Colonic mucosa (tissue), 4 donors: ENCODE data around the gene IMPA2. TPM values are rescaled to one million over a fixed set of nuclear protein-coding genes. Genes with fewer than 3 reads are reported as not detected.

Experiments
- DNase-seq: peaks from one replicate; pipeline ENCODE4 v3.0.0-alpha.2; 2020
- H3K27ac ChIP-seq: fragments of 200-600 bp; one replicate; pipeline ENCODE4 v1.8.0; 2021
- H3K27me3 ChIP-seq: fragments of 200-600 bp; one replicate; pipeline ENCODE4 v1.8.0; 2021
- H3K36me3 ChIP-seq: fragments of 200-600 bp; one replicate; pipeline ENCODE4 v1.8.0; 2021
- H3K4me1 ChIP-seq: fragments of 200-600 bp; one replicate; pipeline ENCODE4 v1.8.0; 2021; ENCODE audit warnings: mild to moderate bottlenecking
- H3K4me3 ChIP-seq: fragments of 200-600 bp; one replicate; pipeline ENCODE4 v1.8.0; 2021
- H3K9ac ChIP-seq, 2 donors: one replicate each; pipeline ENCODE4 v1.7.0; 2013; ENCODE audit warnings: control low read depth in 2 of 2, low read depth in 2 of 2, low read length in 2 of 2
- H3K9me3 ChIP-seq: fragments of 200-600 bp; one replicate; pipeline ENCODE4 v1.8.0; 2021
- CTCF ChIP-seq: fragments of 200-600 bp; IDR thresholded peaks from one replicate; pipeline ENCODE4 v1.8.0; 2022; ENCODE audit warnings: antibody characterized with exemption, mild to moderate bottlenecking
- intact Hi-C: fragments of 100-400 bp; cut with DNase I; formaldehyde crosslinking; loops from one replicate; pipeline ENCODE4 v1.14.1; 2022
- total RNA-seq, 2 donors: library from RNA; stranded (reverse); fragmentation: NEBNext Ultra II Directional in 1 of 2; extraction: Animal tissue kit (Norgen Biotek cat#: 25700) in 1 of 2; gene quantifications; one replicate each; pipeline ENCODE4 v1.2.1, GENCODE V29; 2021
- donor health status: healthy.
- donor health status: DM: no; HTN: no; CAD: no.
- donor health status: DM: no; HTN: no; CAD: no.

IMPA2 gene
- total RNA-seq, 2 donors from 2014 or later: 150 to 201 TPM

GRCh38 chr18:12031846-12032245 is 50.5 kb downstream of the IMPA2 start:
- Histone ChIP-seq H3K27me3 (no peaks in the 10 kb centered on the region), H3K9me3 (no peaks in the 10 kb centered on the region), H3K36me3 (no peaks in the 10 kb centered on the region), H3K4me3 (no peak overlapping the region), H3K9ac (no peak overlapping the region), H3K27ac (no peak overlapping the region), H3K4me1 (no peaks in the 10 kb centered on the region)
- intact Hi-C loops: loop anchor here (5.0 kb wide), 1 partner anchor 305 kb away; no protein-coding TSS in a partner anchor
- DNase-seq: no peak
- no peak for TF ChIP-seq CTCF

- Histone ChIP-seq H3K36me3 (no peaks in the 10 kb centered on the region), H3K9me3 (no peaks in the 10 kb centered on the region), H3K27ac (no peak overlapping the region), H3K4me1 (no peaks in the 10 kb centered on the region), H3K27me3 (no peaks in the 10 kb centered on the region), H3K4me3 (no peak overlapping the region), H3K9ac (no peak overlapping the region)
- intact Hi-C loops: loop anchor here (5.0 kb wide), 1 partner anchor 306 kb away; no protein-coding TSS in a partner anchor
- DNase-seq: no peak
- no peak for TF ChIP-seq CTCF
These were observed 51.7 kb downstream of the IMPA2 start for GRCh38 chr18:12032786-12033642.

DNA sequence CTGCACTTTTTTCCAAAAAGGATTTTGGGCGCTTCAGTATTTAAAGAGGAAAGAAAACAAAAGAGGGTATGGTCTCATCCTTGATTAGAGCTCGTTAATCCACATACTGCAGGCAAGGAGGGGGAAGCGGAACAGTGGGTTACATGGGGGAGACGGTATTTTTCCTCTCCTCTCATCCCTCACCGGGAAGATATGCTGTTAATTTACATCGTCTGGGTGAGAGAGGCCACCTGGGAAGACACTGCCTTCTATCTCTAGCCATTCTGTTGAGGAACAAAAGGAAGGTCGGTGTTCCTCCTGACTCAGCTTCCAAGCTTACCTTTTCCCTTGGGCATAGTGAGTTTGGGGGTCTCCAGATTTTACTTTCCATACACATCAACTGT is 52.3 kb downstream of the IMPA2 start:
- H3K36me3 ChIP-seq: no peaks in the 10 kb centered on the region
- no peak for TF ChIP-seq CTCF
- DNase-seq: no peak
- no peaks in the 10 kb centered on the region for H3K9me3 ChIP-seq
- no peaks in the 10 kb centered on the region for H3K4me1 ChIP-seq
- no peaks in the 10 kb centered on the region for H3K27me3 ChIP-seq
- no peak overlapping the region for H3K4me3 ChIP-seq
- no peak overlapping the region for H3K27ac ChIP-seq
- no peak overlapping the region for H3K9ac ChIP-seq
- intact Hi-C loops: loop anchor here (5.0 kb wide), 1 partner anchor 306 kb away; no protein-coding TSS in a partner anchor

DNA sequence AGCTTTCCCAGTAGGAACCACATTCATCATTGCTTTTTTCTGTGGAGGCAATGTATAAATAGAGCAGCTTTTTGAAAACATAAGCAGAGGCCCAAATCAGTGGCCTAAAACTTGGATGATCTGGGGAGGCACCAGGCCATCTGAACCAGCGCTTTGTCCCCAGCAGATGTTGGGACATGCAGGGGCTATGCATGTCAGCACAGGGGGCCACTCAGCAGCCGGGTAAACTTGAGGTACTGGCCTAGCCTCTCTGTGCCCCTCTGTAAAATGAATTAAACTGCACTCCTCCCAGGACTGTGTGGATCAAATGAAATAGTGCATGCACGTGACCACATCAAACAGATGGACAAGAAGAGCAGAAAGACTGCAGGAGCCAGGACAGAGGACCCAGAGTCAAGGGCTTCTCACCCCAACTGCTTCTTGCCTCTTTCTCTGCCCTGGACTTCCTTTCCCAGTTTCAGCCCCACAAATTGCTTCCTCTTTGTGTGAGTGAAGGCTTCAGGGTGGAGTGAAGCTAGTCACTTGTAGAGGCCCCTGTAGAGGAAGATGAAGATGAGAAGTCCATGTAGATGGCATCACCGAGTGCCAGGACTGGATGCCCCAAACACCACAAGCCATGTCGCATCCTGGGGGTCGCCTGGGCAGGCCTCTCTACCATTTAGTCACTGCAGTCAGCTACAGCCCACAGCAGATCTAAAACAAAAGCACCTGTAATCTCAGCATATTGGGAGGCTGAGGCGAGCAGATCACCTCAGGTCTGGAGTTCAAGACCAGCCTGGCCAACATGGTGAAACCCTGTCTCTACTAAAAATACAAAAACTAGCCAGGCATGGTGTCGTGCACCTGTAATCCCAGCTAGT is 53.2 kb downstream of the IMPA2 start:
- DNase-seq: peak; percentile 13
- no peak overlapping the region for H3K9ac ChIP-seq
- H3K27me3 ChIP-seq: no peaks in the 10 kb centered on the region
- H3K4me3 ChIP-seq: no peak overlapping the region
- intact Hi-C loops: loop anchor here (5.0 kb wide), 2 partner anchors 97 to 307 kb away; no protein-coding TSS in a partner anchor
- H3K27ac ChIP-seq: no peak overlapping the region
- H3K4me1 ChIP-seq: no peaks in the 10 kb centered on the region
- no peak for TF ChIP-seq CTCF
- H3K36me3 ChIP-seq: no peaks in the 10 kb centered on the region
- H3K9me3 ChIP-seq: no peaks in the 10 kb centered on the region

DNA sequence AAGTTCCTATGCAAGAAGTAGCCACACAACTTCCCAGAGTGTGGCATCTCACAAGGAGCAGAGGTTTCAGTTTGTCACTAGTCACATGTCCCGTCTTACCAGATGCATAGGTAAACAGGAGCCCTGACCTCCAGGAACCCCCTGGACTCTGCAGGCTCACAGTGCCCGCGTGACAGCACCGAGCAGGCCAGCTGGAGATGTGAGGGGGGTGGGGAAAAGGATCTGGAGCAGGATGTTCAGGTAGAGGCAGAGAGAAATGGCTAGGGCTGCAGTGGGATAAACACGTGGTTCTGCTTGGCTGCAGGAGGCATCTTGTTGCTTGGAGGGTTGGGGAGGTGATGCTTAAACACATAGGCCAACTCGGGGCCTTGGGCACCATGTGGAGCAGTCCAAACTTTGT is 54.2 kb downstream of the IMPA2 start:
- no peak for TF ChIP-seq CTCF
- Histone ChIP-seq H3K27ac (no peak overlapping the region), H3K4me1 (no peaks in the 10 kb centered on the region), H3K9me3 (no peaks in the 10 kb centered on the region), H3K4me3 (no peak overlapping the region), H3K36me3 (no peaks in the 10 kb centered on the region), H3K27me3 (no peaks in the 10 kb centered on the region), H3K9ac (no peak overlapping the region)
- intact Hi-C loops: loop anchor here (5.0 kb wide), 1 partner anchor 98 kb away; no protein-coding TSS in a partner anchor
- no peak for DNase-seq
